ENCODE results near the gene BRME1.

BRME1 gene

DNA sequence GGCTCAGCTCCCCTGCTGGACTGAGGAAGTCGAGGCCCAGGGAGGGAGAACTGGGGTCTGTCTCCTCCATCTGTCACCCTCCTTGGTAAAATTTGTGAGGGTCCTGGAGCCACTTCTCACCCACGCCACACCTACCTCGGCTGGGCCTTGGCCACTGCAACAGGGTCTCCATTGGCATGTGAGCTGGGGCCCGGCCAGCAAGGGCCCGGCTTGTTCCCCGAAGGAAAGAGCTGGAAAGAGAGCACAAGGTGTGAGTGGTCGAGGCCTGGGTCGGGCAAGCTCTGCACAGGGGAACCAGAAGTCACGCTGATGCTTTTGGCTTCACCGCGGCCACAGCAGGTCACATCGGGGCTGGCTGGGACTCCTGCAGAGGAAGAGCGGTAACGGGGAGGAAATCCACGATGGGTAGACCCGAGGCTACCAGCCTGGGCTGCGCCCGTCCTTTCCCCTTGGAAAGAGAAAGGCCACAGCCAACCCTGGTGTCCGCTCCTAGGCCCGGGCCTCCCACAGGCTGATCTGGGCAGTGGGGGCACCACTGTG is 20.0 kb downstream of the BRME1 start:
- no peak for DNase-seq

DNA sequence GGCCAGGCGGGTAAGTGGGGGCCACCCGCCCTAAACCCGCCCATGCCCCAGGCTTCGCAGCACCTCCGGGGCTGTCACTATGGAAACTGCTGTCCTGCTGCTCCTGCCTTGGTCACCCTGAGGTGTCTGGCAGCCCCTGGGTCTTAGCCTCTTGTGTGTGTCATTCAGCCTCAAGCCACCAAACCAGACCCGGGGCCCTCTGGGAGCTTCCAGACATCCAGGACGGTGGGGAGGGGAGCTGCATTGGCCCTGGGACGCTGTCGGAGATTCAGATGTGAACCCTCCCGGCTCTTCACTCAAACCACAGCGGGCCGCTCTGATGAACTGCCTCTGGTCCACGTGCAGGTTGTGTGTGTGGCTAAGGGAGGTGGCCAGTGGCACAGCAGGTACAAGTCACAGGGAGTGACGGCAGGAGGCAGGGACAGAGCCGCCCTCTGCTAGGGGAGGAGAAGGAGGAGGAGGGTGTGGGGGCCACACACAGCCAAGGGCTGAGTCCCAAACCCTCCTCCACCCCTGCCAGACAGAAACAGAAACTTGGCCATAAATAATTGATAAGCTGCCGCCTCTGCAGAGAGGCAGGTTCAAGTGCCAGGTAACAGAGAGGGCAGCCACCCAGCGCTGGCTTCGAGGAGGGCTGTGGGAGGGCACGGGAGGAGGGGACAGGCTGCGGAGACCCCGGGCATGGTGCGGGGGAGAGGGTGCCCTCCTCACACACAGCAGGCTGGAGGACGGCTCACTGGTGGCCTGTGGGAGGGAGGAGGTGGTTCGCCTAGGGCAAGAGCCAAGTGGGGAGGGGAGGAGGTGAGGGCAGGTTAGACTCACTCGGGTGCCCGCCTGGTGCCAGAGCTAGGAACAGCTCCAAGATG is 21.0 kb downstream of the BRME1 start:
- no peak for DNase-seq

DNA sequence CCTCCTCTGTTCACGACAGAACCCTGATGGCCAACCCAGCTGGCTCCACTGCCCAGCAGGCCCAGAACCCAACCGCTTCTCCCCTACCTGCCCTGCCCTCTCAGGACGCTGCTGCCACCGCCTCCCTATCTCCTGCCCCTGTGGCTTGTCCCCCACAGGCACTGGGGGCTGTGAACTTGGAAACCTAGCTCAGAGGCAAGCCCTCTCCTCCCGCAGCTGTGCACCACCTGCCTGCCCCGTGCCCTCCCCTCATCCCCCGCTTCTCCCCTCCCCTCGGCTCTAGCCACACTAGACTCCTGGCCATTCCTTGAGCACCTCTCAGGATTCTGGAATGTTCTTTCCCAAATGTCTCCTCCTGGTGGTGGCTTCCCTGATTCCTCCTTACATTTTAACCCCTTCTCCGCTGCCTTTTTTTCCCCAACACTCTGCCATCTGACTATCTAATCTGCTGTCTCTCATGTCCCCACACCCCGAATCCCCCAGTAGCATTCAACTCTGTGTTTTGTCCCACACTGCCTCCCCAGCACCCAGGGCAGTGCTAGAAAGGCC is 22.3 kb downstream of the BRME1 start:
- no peak for DNase-seq

DNA sequence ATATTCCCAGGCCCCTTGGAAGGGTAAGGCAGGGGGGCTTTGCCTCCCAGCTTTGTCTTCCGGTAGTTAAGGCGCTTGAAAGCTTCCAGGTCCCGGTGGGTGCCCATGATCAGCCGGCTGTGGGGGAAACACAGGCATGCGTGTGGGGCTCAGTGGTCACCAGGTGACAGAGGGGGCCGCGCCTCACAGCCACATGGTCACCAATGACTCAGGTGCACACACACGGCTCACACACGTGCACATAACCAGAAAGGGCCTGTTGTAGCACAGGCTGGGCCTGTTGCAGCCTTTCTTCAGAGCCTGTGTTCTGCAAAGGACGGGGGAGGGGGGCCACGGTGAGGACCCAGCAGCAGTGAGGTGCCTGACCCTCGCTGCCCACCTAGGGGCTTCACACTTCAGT is 23.1 kb downstream of the BRME1 start:
- DNase-seq, result no peak

DNA sequence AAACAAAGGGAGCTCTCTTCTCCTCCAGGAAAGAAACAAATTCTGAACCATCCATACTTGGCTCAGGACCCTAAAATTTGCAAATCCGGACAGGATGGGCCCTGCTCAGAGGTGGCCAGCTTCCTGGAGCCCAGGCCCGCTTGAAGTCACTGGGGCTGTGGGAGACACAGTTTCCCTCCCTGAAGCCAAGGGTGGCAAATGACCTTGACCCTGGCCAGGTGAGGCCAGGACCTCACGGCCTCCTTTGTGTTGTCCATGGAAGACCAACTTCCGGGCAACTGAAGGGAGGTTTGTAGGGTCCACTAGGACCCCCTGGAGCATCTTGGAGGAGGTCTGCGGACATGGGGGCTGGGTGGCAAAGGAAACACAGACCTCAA is 23.5 kb downstream of the BRME1 start:
- no peak for DNase-seq

DNA sequence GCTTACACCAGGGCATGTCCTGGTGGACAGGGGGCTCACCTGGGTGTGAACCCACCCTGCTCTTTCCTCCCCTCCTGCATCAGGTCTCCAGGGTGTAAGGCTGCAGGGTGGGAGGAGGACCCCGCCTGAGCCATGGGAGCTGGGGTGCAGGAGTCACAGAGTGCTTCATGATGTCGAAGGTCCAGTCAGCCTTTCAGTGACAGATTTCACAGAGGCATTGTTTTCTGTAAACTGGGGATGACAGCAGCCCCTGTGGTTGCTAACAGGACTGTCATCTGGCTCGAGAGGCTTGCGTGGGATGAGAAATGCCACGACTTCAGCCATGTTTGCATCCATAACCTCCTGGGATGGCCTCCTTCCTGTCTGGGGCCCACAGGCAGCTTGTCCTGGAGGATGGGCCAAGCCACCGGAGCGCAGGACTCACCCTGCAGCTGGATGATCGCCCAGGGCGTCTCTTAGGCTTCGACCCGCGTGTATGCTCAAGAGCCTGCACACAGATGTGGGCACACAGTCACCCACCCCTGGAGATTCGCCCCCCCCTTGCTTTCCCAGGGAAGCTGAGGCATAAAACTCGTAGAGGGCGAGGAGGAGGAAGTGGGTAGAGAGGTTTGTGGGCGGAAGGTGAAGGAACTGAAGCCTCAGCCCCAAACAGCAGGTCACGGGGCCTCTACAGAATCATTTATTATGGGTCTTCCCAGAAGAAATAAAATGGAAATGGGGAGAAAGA is 24.1 kb downstream of the BRME1 start:
- peak; percentile 51 for DNase-seq

DNA sequence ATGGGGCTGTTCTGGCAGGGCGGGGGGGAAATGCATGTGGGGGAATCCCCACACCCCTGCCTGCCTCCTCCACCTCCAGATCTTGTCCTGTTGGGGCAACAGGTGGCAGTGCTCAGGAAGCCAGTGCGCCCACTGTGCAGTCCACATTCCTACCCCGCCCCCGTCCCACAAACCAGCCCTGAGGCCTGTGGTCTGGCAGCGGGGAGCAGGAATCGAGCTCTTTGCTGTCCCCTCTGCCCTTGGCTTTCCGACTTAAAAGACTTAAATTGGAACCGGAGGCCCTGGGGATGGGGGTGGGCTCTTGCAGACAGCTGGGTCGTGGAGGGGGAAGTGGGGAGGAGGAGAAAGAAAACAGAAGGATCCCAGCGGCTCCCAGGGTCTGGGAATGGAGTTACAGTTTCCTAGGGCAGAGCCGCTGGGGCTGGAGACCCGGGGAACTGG is 24.6 kb downstream of the BRME1 start:
- no peak for DNase-seq

DNA sequence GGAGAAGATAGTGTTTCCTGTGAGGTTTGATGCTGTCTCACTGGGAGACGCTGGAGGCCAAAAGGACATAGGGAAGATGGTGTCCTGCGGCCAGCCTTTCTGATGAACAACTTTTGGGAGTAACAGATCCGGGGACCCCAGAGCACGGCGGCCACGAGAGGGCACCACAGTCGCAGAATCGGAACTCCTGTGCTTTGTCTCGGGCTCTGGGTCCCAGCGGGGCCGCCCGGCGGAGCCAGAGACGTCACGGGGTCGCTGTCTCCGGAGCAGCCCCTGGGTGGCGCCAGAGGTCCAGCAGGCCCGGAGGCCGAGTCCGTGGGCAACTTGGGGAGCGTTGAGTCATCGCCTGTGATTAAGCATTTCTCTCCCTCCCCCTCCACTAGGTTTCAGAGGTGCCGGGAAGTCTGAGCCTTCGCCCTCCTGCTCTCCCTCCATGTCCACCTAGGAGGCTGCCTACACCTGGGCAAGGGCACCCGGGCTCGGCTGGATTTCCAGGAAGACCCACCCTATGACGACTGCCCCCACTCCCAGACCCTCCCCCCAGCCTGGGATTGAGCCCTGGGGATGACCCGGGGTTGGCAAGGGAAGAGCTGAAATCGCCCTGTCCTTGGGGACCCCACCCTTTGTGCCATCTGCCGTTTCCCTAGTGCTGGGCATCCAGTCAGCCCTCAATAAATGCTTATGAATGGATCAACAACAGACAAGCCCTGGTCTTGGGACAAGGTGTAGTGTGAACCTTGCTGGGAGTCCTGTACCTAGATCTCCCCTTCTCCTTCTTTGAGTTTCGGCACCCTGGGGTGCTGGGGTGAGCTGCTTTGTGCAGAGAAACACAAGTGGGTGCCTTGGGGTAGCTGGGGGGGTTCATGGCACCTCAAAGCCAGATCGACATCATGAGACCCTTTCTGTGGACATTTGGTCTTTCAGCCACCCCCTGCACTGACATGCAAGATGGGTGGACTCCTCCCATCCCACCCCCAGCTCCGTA is 25.6 kb downstream of the BRME1 start:
- peak; percentile 100 for DNase-seq

DNA sequence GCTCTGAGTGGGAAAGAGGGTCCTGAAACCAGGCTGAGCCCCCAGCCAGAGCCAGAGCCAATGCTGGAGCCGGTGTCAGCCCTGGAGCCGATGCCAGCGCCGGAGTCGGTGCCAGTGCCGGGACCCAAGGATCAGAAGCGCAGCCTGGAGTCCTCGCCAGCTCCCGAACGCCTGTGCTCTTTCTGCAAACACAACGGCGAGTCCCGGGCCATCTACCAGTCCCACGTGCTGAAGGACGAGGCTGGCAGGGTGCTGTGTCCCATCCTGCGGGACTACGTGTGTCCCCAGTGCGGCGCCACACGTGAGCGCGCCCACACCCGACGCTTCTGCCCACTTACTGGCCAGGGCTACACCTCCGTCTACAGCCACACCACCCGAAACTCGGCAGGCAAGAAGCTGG is 28.6 kb downstream of the BRME1 start:
- no peak for DNase-seq

DNA sequence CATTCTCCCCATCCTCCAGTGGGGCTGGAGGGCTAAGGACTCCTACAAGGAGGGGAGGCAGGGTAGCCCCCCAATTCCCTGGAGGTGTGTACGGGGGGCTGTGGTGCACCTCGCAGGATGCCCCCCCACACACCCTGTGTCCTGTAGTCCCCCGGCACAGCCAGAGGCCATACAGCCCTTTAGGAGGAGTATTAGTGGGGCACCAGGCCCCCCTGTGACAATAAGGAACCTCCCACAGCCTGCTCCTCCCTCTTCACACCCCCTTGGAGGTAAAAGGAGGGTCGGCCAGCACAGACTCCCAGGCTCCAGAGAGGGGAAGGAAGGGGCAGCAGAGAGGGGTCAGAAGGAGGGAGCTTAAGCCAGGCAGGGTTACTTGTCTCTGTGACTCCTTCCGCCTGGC is 29.1 kb downstream of the BRME1 start, which contains the start of gene NANOS3:
Gene NANOS3 (plus strand): TSS at position 301 of the 400 bp plus-strand sequence. CDS start 115 bp downstream, outside the sequence.
- DNase-seq, result no peak

DNA sequence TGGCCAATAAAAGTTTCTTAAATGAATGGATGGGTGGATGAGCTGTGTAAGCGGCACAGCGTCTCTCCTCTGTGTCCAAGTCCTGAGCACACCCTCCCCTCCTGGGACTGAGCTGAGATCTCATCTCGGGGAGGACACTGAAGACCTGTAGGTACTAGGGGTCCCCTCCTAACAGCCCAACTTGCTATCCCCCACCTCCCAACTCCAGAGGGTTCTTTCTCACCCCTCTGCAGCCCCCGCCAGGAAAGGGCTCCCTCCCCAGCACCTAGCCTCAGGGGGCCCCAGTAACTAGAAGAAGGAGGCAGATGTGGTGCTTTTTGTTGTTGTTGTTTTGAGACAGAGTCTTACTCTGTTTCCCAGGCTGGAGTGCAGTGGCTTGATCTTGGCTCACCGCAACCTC is 30.1 kb downstream of the BRME1 start:
- DNase-seq, result no peak

DNA sequence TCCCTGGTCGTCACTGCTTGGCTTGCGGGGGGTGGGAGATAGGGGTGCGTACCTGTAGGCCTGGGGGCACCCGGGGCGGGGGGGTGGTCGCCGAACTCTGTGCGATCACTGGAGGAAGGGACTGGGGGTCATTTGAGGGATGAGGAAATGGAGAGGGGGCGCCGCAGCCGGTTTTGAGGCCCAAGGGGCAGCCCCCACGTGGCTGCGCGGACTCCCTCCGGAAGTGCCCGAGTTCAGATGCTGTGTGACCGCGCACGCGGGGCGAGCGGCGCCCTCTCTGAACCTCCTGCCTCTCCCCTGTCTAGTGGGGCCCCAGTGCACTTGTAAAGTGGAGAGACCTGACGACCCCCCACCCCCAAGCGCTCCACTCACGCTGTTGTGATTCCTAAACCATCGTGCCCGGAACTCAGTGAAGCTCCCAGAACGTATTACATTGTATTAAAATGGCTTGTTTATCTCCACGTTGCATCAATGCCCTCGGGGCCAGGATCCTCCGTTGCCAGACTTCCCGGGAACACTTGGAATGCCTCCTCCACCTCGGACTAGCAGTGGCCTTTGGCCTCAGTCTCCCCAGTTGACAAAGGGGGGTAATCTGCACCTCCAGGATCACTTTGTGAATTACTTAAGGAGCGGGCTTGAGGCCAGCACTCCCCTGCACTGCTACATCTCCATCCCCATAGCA is 31.9 kb downstream of the BRME1 start:
- no peak for DNase-seq

DNA sequence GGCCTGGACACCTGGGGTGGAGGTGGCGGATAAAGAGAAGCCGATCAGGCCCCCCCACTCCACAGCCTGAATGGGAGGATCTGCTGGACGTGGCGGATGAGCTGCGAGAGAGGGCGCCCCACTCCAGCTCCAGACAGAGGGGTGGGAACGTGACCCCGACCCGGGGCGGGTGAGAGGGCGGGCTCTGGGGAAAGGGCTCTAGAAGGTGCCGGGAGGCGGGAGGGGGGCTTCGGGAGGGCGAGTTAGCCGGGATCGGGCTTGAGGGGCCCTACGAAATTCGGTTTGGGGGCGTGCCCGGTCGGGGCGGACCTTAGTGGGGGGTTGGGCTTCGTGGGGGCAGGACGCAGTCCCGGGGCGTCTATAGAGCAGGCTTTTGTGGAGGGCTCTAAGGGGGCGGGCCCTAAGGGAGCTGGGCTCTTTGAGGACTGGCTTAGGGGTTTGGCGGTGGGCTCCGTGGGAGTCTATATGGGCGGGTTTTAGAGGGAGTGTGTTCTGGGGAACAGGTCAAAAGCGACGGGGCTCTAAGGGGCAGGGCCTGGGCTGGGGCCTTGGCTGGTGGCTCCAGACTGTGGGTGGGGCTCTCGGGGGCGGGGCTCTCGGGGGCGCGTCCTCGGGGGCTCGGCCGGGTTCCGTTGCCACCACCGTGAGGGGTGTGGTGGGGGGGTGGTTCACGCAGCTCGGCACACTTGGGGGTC is 33.1 kb downstream of the BRME1 start:
- no peak for DNase-seq

DNA sequence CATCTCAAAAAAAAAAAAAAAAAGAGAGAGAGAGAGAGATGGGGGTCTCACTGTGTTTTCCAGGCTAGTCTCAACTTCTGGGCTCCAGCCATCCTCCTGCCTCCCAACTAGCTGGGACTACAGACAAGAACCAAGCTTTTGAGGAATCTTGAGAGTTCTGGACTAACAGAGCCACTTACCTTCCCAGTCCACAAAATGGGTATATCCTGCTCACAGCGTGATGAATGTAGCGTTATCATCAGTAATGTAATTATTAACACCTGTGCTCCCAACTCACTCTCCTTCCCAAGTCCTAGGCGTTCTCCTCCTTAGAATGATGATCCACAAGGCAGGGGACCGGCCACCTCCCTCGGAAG is 33.6 kb downstream of the BRME1 start:
- no peak for DNase-seq

DNA sequence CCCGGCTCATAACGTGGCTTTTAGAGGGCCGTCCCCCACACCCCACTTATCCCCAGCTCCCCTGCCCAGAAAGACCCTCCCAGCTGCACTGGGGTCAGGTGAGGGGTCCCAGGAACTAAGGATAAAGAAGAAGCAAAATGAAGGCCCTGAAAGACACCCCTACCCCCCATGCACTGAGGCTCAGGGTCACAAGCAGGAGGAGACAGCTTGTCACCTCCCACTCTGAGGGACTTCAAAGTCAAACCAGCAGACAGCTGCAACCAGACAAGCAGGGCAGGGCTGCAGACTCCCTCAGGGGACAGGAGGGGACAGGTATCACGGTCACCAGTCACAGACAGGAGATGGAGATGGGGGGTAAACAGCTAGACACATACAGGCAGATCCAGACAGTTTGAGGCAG is 35.0 kb downstream of the BRME1 start:
- no peak for DNase-seq

DNA sequence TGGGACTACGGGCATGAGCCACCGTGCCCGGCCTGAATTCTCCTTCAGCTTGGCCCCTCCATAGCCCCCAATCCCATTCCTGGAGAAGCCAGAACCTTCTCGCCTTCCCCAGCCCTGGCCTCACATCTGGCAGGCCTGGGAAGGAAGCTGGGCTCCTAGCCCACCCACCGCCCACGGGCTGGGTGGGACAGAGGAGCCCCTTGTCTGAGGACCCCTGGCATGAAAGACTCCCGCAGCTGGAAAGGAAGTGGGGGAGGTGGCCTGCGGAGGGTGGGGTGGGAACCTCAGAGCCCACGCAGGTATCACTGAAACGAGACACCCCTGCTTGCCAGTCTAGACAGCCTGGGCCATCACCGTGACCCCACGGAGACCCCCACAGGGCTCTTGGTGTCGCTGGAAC is 36.6 kb downstream of the BRME1 start:
- DNase-seq, result no peak

DNA sequence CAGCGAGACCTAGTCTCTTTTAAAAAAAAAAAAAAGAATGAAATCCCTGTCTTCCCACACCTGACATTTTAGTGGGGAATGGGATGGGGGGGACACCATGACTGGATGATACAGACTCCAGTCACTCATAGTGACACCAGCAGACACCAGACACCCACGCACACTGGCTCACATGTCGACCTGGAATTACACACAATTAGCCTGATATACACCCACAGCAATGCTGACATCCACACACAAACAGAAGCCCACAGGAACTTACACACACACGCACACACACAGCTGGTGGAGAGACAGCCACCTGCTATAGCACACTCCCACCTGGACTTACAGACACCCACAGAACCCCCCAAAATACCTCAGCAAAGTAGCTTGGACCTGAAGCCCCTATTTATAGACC is 37.3 kb downstream of the BRME1 start:
- DNase-seq, result no peak

DNA sequence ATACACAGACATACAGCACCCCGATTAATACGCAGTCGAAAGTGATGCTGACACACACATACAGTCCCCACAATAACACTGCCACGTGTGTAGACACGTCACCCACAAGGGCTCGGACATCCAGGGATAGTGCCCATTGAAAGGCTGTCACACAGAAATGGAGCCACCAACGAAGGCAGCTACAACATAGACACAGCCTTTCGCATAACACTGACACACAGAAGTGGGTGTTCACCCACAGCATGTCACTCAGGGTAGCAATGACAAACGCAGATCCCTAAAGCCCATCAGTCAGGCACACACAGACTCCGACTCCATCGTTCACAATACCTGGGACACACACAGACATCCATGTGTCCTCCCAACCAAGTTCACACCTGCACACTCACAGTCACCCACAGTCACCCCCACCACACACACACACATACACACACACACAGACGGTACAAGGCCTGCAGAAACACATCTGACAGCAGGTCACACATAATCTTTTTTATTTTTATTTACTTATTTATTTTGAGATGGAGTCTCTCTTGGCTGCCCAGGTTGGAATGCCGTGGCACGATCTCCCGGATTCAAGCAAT is 39.4 kb downstream of the BRME1 start:
- no peak for DNase-seq

DNA sequence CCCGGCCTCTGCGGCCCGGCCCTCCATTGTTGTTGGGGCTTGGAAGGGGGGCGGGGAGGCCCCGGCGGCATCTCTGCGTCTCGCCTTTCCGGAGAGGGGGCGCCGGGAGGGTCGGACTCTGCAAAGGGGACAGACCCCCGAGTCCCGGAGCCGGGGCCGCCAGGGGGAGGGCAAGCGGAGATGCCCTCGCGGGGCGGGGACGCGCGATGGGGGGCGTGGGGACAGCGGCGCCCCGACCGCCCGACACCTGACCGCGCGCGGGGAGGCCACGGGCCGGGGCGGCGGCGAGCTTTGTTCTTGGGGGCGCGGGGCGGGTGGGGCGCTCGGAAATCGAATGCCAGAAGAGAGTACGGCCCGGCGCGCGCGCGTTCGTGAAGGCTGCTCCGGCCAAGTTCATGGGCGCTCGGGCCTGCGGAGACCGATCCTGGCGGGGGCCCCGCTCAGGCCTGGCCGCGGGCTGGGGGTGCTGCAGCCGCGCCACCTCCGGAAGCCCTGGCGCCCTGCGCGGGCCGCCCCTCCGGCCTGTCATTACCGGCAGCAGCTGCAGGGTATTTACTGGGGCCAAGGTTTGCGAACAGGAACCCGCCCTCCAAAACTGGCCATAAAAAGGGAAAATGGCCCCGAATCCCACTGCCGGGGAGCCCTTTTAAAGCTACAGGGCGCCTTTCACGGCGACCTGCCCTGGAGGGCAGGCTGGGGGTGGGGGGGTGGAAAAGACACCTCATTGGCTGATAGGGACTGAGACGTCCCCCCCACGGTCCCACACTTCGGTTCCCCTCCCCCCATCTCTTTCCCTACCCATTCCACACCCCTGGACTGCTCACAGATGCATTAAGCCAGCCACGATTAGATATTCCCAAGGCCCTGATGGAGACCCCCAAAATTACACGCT is 40.1 kb downstream of the BRME1 start:
- DNase-seq, result no peak
